Aorta (tissue), 5 donors: ENCODE results near the gene ACSL6. TPM values are rescaled to one million over a fixed set of nuclear protein-coding genes. Genes with fewer than 3 reads are reported as not detected.
A peak's percentile ranks its signal among the peaks of the same experiment; 100 is the strongest.

Experiments
- ATAC-seq: fragments of 200-7000 bp; cut with Tn5 transposase; one replicate; pipeline ENCODE4 v1.9.1; 2022; ENCODE audit warnings: moderate library complexity; ENCODE audit not compliant: low FRiP score
- DNase-seq, 2 donors: peaks; one replicate each; pipeline ENCODE4 v3.0.0-alpha.2; 2020
- H3K27ac ChIP-seq, 2 donors: one replicate each; pipeline ENCODE4 v1.5.1; 2013; ENCODE audit warnings: low read length in 2 of 2, mild to moderate bottlenecking in 2 of 2, moderate library complexity in 2 of 2, control low read depth in 1 of 2, inconsistent platforms in 1 of 2, low read depth in 1 of 2
- H3K27me3 ChIP-seq, 2 donors: one replicate each; pipeline ENCODE4 v1.6.1; 2013; ENCODE audit warnings: control low read depth in 1 of 2, low read length in 1 of 2, mild to moderate bottlenecking in 1 of 2, moderate library complexity in 1 of 2; ENCODE audit not compliant: insufficient read depth in 2 of 2, control insufficient read depth in 1 of 2
- H3K36me3 ChIP-seq, 2 donors: one replicate each; pipeline ENCODE4 v1.6.1; 2013; ENCODE audit warnings: control low read depth in 1 of 2, low read length in 1 of 2, mild to moderate bottlenecking in 1 of 2; ENCODE audit not compliant: insufficient read depth in 2 of 2, control insufficient read depth in 1 of 2
- H3K4me1 ChIP-seq, 2 donors: one replicate each; pipeline ENCODE4 v1.6.1; 2013; ENCODE audit warnings: low read length in 2 of 2, control low read depth in 1 of 2, mild to moderate bottlenecking in 1 of 2, moderate library complexity in 1 of 2; ENCODE audit not compliant: insufficient read depth in 2 of 2, control insufficient read depth in 1 of 2
- H3K4me3 ChIP-seq, 2 donors: one replicate each; pipeline ENCODE4 v1.5.1; 2013; ENCODE audit warnings: low read length in 2 of 2, control low read depth in 1 of 2, mild to moderate bottlenecking in 1 of 2
- H3K9me3 ChIP-seq: one replicate; pipeline ENCODE4 v1.6.1; 2013; ENCODE audit warnings: mild to moderate bottlenecking, low read length; ENCODE audit not compliant: control insufficient read depth
- WGBS, 2 donors: extraction: QIAGEN DNeasy Blood & Tissue Kit; methylation state at CpG; one replicate each; pipeline ENCODE4 v1.1.7; 2013; 5-methylcytosine and 5-hydroxymethylcytosine counted together
- intact Hi-C, 2 donors: fragments of 100-400 bp; cut with DNase I; formaldehyde crosslinking; loops; one replicate each; pipeline versions ENCODE4 v1.14.2 to v1.15.0; 2022
- polyA plus RNA-seq, 2 donors: library from polyadenylated mRNA; stranded (reverse); fragments of 200-250 nt; gene quantifications; one replicate each; pipeline ENCODE4 v1.2.3, GENCODE V29; 2013
- total RNA-seq, 2 donors: library from RNA; stranded (reverse); fragmentation: NEBNext Ultra II Directional; extraction: Animal tissue kit (Norgen Biotek cat#: 25700); gene quantifications; one replicate each; pipeline ENCODE4 v1.2.1, GENCODE V29; 2021
- donor health status: healthy with polysubstance abuse.
- donor health status: Bipolar disorder and iron deficiency.
- donor health status: DM: no; HTN: no; CAD: no.
- donor health status: DM: no; HTN: no; CAD: no.
- donor health status: DM: yes; HTN: yes; CAD: no.

Gene ACSL6
- total and polyA plus RNA-seq, 4 donors, result 0.03 to 2.3 (median 0.27) TPM

- DNase-seq, result no peak
- ATAC-seq, result no peak
- Histone ChIP-seq H3K27ac (no peak overlapping the region), H3K4me1 (no peaks in the 10 kb centered on the region), H3K36me3 (no peaks in the 10 kb centered on the region), H3K4me3 (no peak overlapping the region), H3K9me3 (no peaks in the 10 kb centered on the region), H3K27me3 (no peaks in the 10 kb centered on the region)
- intact Hi-C loops, result no loop called here
Observed at GRCh38 chr5:131953969-131954368, 57.5 kb downstream of the ACSL6 start.

GRCh38 chr5:131952301-131952857 is 59.1 kb downstream of the ACSL6 start:
- intact Hi-C loops, result no loop called here
- Histone ChIP-seq H3K27me3 (no peaks in the 10 kb centered on the region), H3K4me3 (no peak overlapping the region), H3K4me1 (no peaks in the 10 kb centered on the region), H3K36me3 (no peaks in the 10 kb centered on the region), H3K9me3 (no peaks in the 10 kb centered on the region), H3K27ac (no peak overlapping the region)
- DNase-seq (no peak), ATAC-seq (no peak)
- WGBS, 2 donors, result 64 to 81% methylated on average over 3 of the region's 3 CpGs

- 97 to 98% methylated on average over 1 of the region's 1 CpG for WGBS, 2 donors
- intact Hi-C loops, result no loop called here
- no peaks in the 10 kb centered on the region for H3K36me3 ChIP-seq
- DNase-seq (no peak), ATAC-seq (no peak)
- no peaks in the 10 kb centered on the region for H3K9me3 ChIP-seq
- no peak overlapping the region for H3K27ac ChIP-seq
- H3K4me3 ChIP-seq, result no peak overlapping the region
- no peaks in the 10 kb centered on the region for H3K27me3 ChIP-seq
- no peaks in the 10 kb centered on the region for H3K4me1 ChIP-seq
Observed at GRCh38 chr5:131950706-131951105, 60.8 kb downstream of the ACSL6 start.

GRCh38 chr5:131947445-131947844 is 64.0 kb downstream of the ACSL6 start:
- Histone ChIP-seq H3K9me3 (no peaks in the 10 kb centered on the region), H3K27ac (no peak overlapping the region), H3K4me1 (no peaks in the 10 kb centered on the region), H3K27me3 (no peaks in the 10 kb centered on the region), H3K36me3 (no peaks in the 10 kb centered on the region), H3K4me3 (no peak overlapping the region)
- no peak for ATAC-seq
- intact Hi-C loops, result no loop called here
- 49 to 53% methylated on average over 2 of the region's 2 CpGs for WGBS, 2 donors
- DNase-seq, result no peak

GRCh38 chr5:131945551-131946168 is 65.8 kb downstream of the ACSL6 start, which contains the start of gene MEIKIN:
Gene MEIKIN, minus strand, starts transcription at chr5:131945663. Its CDS starts 158 bp downstream, at chr5:131945505.
- DNase-seq (no peak), ATAC-seq (no peak)
- intact Hi-C loops, result no loop called here
- no peaks in the 10 kb centered on the region for H3K4me1 ChIP-seq
- no peak within 1 kb of the TSS for H3K4me3 ChIP-seq
- H3K27me3 ChIP-seq, result no peaks in the 10 kb centered on the region
- WGBS, 2 donors, result 62 to 76% methylated on average over 24 of the region's 24 CpGs
- no peak within 1 kb of the TSS for H3K27ac ChIP-seq
- no peaks in the 10 kb centered on the region for H3K36me3 ChIP-seq
- H3K9me3 ChIP-seq, result no peaks in the 10 kb centered on the region

GRCh38 chr5:131944702-131945550 is 66.5 kb downstream of the ACSL6 start:
- Histone ChIP-seq H3K36me3 (no peaks in the 10 kb centered on the region), H3K9me3 (no peaks in the 10 kb centered on the region), H3K4me1 (no peaks in the 10 kb centered on the region), H3K27me3 (no peaks in the 10 kb centered on the region), H3K4me3 (no peak overlapping the region), H3K27ac (no peak overlapping the region)
- ATAC-seq (peak; percentile 36), DNase-seq (no peak)
- WGBS, 2 donors, result 76 to 81% methylated on average over 36 to 37 of the region's 37 CpGs
- intact Hi-C loops, result no loop called here

GRCh38 chr5:131943916-131944315 is 67.5 kb downstream of the ACSL6 start:
- no peaks in the 10 kb centered on the region for H3K27me3 ChIP-seq
- no peak overlapping the region for H3K27ac ChIP-seq
- 92 to 97% methylated on average over 2 of the region's 2 CpGs for WGBS, 2 donors
- no peak for ATAC-seq
- intact Hi-C loops, result no loop called here
- no peaks in the 10 kb centered on the region for H3K9me3 ChIP-seq
- DNase-seq, result no peak
- no peak overlapping the region for H3K4me3 ChIP-seq
- no peaks in the 10 kb centered on the region for H3K4me1 ChIP-seq
- no peaks in the 10 kb centered on the region for H3K36me3 ChIP-seq

GRCh38 chr5:131942016-131942415 is 69.4 kb downstream of the ACSL6 start:
- Histone ChIP-seq H3K27ac (no peak overlapping the region), H3K27me3 (no peaks in the 10 kb centered on the region), H3K9me3 (no peaks in the 10 kb centered on the region), H3K4me3 (no peak overlapping the region), H3K4me1 (no peaks in the 10 kb centered on the region), H3K36me3 (no peaks in the 10 kb centered on the region)
- DNase-seq, result no peak
- ATAC-seq, result no peak
- intact Hi-C loops, result no loop called here
